PC-3 (cell line): ENCODE measurements around the gene CD19.

Experiments used
- CTCF ChIP-seq: fragments of 300-600 bp; sonication (generic); conservative IDR thresholded peaks from 2 replicates; pipeline ENCODE4 v1.5.1; 2017; ENCODE audit warnings: antibody characterized with exemption, low read depth, mild to moderate bottlenecking, low read length
- EZH2 ChIP-seq: fragments of 300-600 bp; sonication (generic); IDR thresholded peaks from one replicate; pipeline ENCODE4 v1.6.1; 2017; ENCODE audit warnings: antibody characterized with exemption, mild to moderate bottlenecking, low read length; ENCODE audit not compliant: unreplicated experiment

- no peak for TF ChIP-seq CTCF
- no peak for TF ChIP-seq EZH2
Observed at GRCh38 chr16:28986046-28986445, 54.3 kb downstream of the CD19 start.
